NCI-H2196 (cell line): ENCODE data around the gene TTC28.

Experiments
- DNase-seq: peaks from one replicate; lab custom pipeline; 2025; ENCODE audit not compliant: unreplicated experiment; lab: John Stamatoyannopoulos, UW

Gene TTC28

GRCh38 chr22:28027453-28028448, 651.9 kb downstream of the TTC28 start:
- no peak for DNase-seq

- DNase-seq: no peak
These were observed 653.6 kb downstream of the TTC28 start for GRCh38 chr22:28025866-28026575.

- DNase-seq: no peak
These were observed 654.3 kb downstream of the TTC28 start for GRCh38 chr22:28025333-28025732.

- no peak for DNase-seq
These were observed 655.2 kb downstream of the TTC28 start for GRCh38 chr22:28024422-28024888.

- DNase-seq: no peak
These were observed 655.9 kb downstream of the TTC28 start for GRCh38 chr22:28023774-28024173.

- no peak for DNase-seq
These were observed 656.6 kb downstream of the TTC28 start for GRCh38 chr22:28023036-28023435.

GRCh38 chr22:28021998-28022660, 657.5 kb downstream of the TTC28 start:
- no peak for DNase-seq

- DNase-seq: no peak
These were observed 658.3 kb downstream of the TTC28 start for GRCh38 chr22:28021116-28021997.

GRCh38 chr22:28019881-28020861, 659.5 kb downstream of the TTC28 start:
- peak; percentile 33 for DNase-seq

- DNase-seq: no peak
These were observed 660.3 kb downstream of the TTC28 start for GRCh38 chr22:28019360-28019759.

GRCh38 chr22:28018461-28018927, 661.1 kb downstream of the TTC28 start:
- no peak for DNase-seq

GRCh38 chr22:28017859-28018258, 661.8 kb downstream of the TTC28 start:
- DNase-seq: no peak

GRCh38 chr22:28017558-28017820, 662.2 kb downstream of the TTC28 start:
- no peak for DNase-seq

GRCh38 chr22:28016781-28017557, 662.7 kb downstream of the TTC28 start:
- no peak for DNase-seq

- no peak for DNase-seq
These were observed 663.7 kb downstream of the TTC28 start for GRCh38 chr22:28015676-28016601.

- no peak for DNase-seq
These were observed 664.6 kb downstream of the TTC28 start for GRCh38 chr22:28015046-28015425.

GRCh38 chr22:28014211-28015045, 665.2 kb downstream of the TTC28 start:
- no peak for DNase-seq
